Measurements from ENCODE around the gene ALB.
A peak's percentile ranks its signal among the peaks of the same experiment; 100 is the strongest.
"Not testable (repeated sequence)": the region's sequence is repeated elsewhere in the genome, so short reads cannot be mapped to it uniquely, and the experiment has no call there.

The ALB gene

GRCh38 chr4:73404042-73404441, at the start of gene ALB:
ALB (plus strand) TSS chr4:73404287; CDS start chr4:73404328, 41 bp downstream.
- peak within 1 kb of the TSS; percentile 71 for H3K27ac ChIP-seq
- TF ChIP-seq CTCF (IDR thresholded peaks at IDR 0.05) (no peak), ZFX (IDR thresholded peaks at IDR 0.05; ENCODE audit: borderline replicate concordance) (no peak)

- H3K27ac ChIP-seq, result not testable (repeated sequence)
Measured at GRCh38 chr4:73357174-73357573, 46.9 kb upstream of the ALB start.

- H3K27ac ChIP-seq, result not testable (repeated sequence)
Measured at GRCh38 chr4:73369506-73370199, 34.4 kb upstream of the ALB start.

- TF ChIP-seq ZFX (IDR thresholded peaks at IDR 0.05; ENCODE audit: borderline replicate concordance) (no peak), CTCF (IDR thresholded peaks at IDR 0.05) (no peak)
- H3K27ac ChIP-seq, result no peak overlapping the region
Measured at GRCh38 chr4:73375328-73375741, 28.8 kb upstream of the ALB start.

GRCh38 chr4:73376251-73376650, 27.8 kb upstream of the ALB start:
- no peak for TF ChIP-seq ZFX (IDR thresholded peaks at IDR 0.05; ENCODE audit: borderline replicate concordance)
- TF ChIP-seq CTCF (IDR thresholded peaks at IDR 0.05), result no peak

GRCh38 chr4:73376976-73377375, 27.1 kb upstream of the ALB start:
- TF ChIP-seq CTCF (IDR thresholded peaks at IDR 0.05) (no peak), ZFX (IDR thresholded peaks at IDR 0.05; ENCODE audit: borderline replicate concordance) (no peak)
- H3K27ac ChIP-seq, result no peak overlapping the region

More at GRCh38 chr4:73376251-73376650, 27.8 kb upstream of the ALB start:
- H3K27ac ChIP-seq, result no peak overlapping the region

- H3K27ac ChIP-seq, result no peak overlapping the region
- TF ChIP-seq ZFX (IDR thresholded peaks at IDR 0.05; ENCODE audit: borderline replicate concordance), result no peak
- no peak for TF ChIP-seq CTCF (IDR thresholded peaks at IDR 0.05)
Measured at GRCh38 chr4:73378887-73379286, 25.2 kb upstream of the ALB start.

- TF ChIP-seq ZFX (IDR thresholded peaks at IDR 0.05; ENCODE audit: borderline replicate concordance) (no peak), CTCF (IDR thresholded peaks at IDR 0.05) (no peak)
- no peak overlapping the region for H3K27ac ChIP-seq
Measured at GRCh38 chr4:73379946-73380345, 24.1 kb upstream of the ALB start.
